Measurements from ENCODE around the gene STRBP. TPM values are rescaled to one million over a fixed set of nuclear protein-coding genes. Genes with fewer than 3 reads are reported as not detected.
A peak's percentile ranks its signal among the peaks of the same experiment; 100 is the strongest.

STRBP gene
- total and polyA plus RNA-seq, 2 donors: 41.8 to 48.4 TPM

DNA sequence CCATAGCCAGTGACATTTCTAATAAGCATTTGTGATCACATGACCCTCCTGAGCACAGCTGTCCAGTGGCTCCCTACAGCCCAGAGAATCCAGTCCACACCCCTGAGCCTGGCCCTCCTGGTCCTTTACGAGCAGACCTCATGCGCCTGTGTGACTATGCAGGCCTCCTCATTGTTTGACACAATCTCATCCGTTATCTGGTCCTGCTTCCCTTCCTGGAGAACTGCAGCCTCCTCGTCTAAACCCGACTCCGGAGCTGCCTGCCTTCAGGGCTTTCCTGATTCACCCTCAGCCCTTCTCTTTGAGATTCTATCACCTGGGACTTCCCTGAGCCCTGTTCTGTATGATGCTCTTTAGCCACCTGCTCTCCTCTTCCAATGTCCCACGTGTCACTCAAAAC is 155.2 kb downstream of the STRBP start:
- 98% methylated on average over 7 of the region's 7 CpGs for WGBS
- Histone ChIP-seq H3K27ac (ENCODE audit: low read depth in 1 of 2, low read length in 1 of 2) (no peak overlapping the region), H3K27me3 (ENCODE audit: control insufficient read depth in 2 of 2, insufficient read depth in 1 of 2, low read length in 1 of 2) (no peaks in the 10 kb centered on the region), H3K36me3 (ENCODE audit: control insufficient read depth in 2 of 2, insufficient read depth in 2 of 2, low read length in 1 of 2) (peaks cover 47 to 57% of the 10 kb centered on the region in 2 donors), H3K4me3 (ENCODE audit: low read length in 2 of 2) (no peak overlapping the region), H3K4me1 (ENCODE audit: control insufficient read depth in 2 of 2, insufficient read depth in 2 of 2, low read length in 2 of 2) (peaks cover 12 to 16% of the 10 kb centered on the region in 2 donors), H3K9me3 (ENCODE audit: control insufficient read depth in 2 of 2, insufficient read depth in 1 of 2, low read length in 1 of 2) (no peaks in the 10 kb centered on the region)
- no peak for DNase-seq (ENCODE audit: low read depth in 6 of 9, low spot score in 9 of 9)

GRCh38 chr9:123112015-123112975 is 156.1 kb downstream of the STRBP start:
- peaks cover 52 to 61% of the 10 kb centered on the region in 2 donors for H3K36me3 ChIP-seq (ENCODE audit: control insufficient read depth in 2 of 2, insufficient read depth in 2 of 2, low read length in 1 of 2)
- H3K27me3 ChIP-seq (ENCODE audit: control insufficient read depth in 2 of 2, insufficient read depth in 1 of 2, low read length in 1 of 2): no peaks in the 10 kb centered on the region
- no peaks in the 10 kb centered on the region for H3K9me3 ChIP-seq (ENCODE audit: control insufficient read depth in 2 of 2, insufficient read depth in 1 of 2, low read length in 1 of 2)
- WGBS: 70% methylated on average over 43 of the region's 43 CpGs
- peak in 2 of 9 donors; percentile 30 to 58 for DNase-seq (ENCODE audit: low read depth in 6 of 9, low spot score in 9 of 9)
- H3K4me3 ChIP-seq (ENCODE audit: low read length in 2 of 2): no peak overlapping the region
- peaks cover 12 to 16% of the 10 kb centered on the region in 2 donors for H3K4me1 ChIP-seq (ENCODE audit: control insufficient read depth in 2 of 2, insufficient read depth in 2 of 2, low read length in 2 of 2)
- H3K27ac ChIP-seq (ENCODE audit: low read depth in 1 of 2, low read length in 1 of 2): peak overlapping the region; percentile 50 to 52

GRCh38 chr9:123111427-123112014 is 156.9 kb downstream of the STRBP start:
- H3K27me3 ChIP-seq (ENCODE audit: control insufficient read depth in 2 of 2, insufficient read depth in 1 of 2, low read length in 1 of 2): no peaks in the 10 kb centered on the region
- H3K4me1 ChIP-seq (ENCODE audit: control insufficient read depth in 2 of 2, insufficient read depth in 2 of 2, low read length in 2 of 2): peaks cover 12 to 16% of the 10 kb centered on the region in 2 donors
- H3K36me3 ChIP-seq (ENCODE audit: control insufficient read depth in 2 of 2, insufficient read depth in 2 of 2, low read length in 1 of 2): peaks cover 49 to 69% of the 10 kb centered on the region in 2 donors
- no peak overlapping the region for H3K4me3 ChIP-seq (ENCODE audit: low read length in 2 of 2)
- H3K9me3 ChIP-seq (ENCODE audit: control insufficient read depth in 2 of 2, insufficient read depth in 1 of 2, low read length in 1 of 2): no peaks in the 10 kb centered on the region
- H3K27ac ChIP-seq (ENCODE audit: low read depth in 1 of 2, low read length in 1 of 2): peak overlapping the region; percentile 50 to 52
- peak in 4 of 9 donors; percentile 11 to 41 (median 13) for DNase-seq (ENCODE audit: low read depth in 6 of 9, low spot score in 9 of 9)
- 50% methylated on average over 8 of the region's 8 CpGs for WGBS

- no peak overlapping the region for H3K4me3 ChIP-seq (ENCODE audit: low read length in 2 of 2)
- H3K9me3 ChIP-seq (ENCODE audit: control insufficient read depth in 2 of 2, insufficient read depth in 1 of 2, low read length in 1 of 2): no peaks in the 10 kb centered on the region
- DNase-seq (ENCODE audit: low read depth in 6 of 9, low spot score in 9 of 9): no peak
- peaks cover 12 to 16% of the 10 kb centered on the region in 2 donors for H3K4me1 ChIP-seq (ENCODE audit: control insufficient read depth in 2 of 2, insufficient read depth in 2 of 2, low read length in 2 of 2)
- H3K27ac ChIP-seq (ENCODE audit: low read depth in 1 of 2, low read length in 1 of 2): no peak overlapping the region
- peaks cover 41 to 69% of the 10 kb centered on the region in 2 donors for H3K36me3 ChIP-seq (ENCODE audit: control insufficient read depth in 2 of 2, insufficient read depth in 2 of 2, low read length in 1 of 2)
- H3K27me3 ChIP-seq (ENCODE audit: control insufficient read depth in 2 of 2, insufficient read depth in 1 of 2, low read length in 1 of 2): no peaks in the 10 kb centered on the region
- WGBS: 97% methylated on average over 15 of the region's 15 CpGs
Measured at GRCh38 chr9:123109540-123110279, 158.7 kb downstream of the STRBP start.

- DNase-seq (ENCODE audit: low read depth in 6 of 9, low spot score in 9 of 9): no peak
- H3K36me3 ChIP-seq (ENCODE audit: control insufficient read depth in 2 of 2, insufficient read depth in 2 of 2, low read length in 1 of 2): peaks cover 41 to 68% of the 10 kb centered on the region in 2 donors
- WGBS: 98% methylated on average over 9 of the region's 9 CpGs
- no peaks in the 10 kb centered on the region for H3K9me3 ChIP-seq (ENCODE audit: control insufficient read depth in 2 of 2, insufficient read depth in 1 of 2, low read length in 1 of 2)
- no peak overlapping the region for H3K4me3 ChIP-seq (ENCODE audit: low read length in 2 of 2)
- no peaks in the 10 kb centered on the region for H3K27me3 ChIP-seq (ENCODE audit: control insufficient read depth in 2 of 2, insufficient read depth in 1 of 2, low read length in 1 of 2)
- no peak overlapping the region for H3K27ac ChIP-seq (ENCODE audit: low read depth in 1 of 2, low read length in 1 of 2)
- peaks cover 12 to 16% of the 10 kb centered on the region in 2 donors for H3K4me1 ChIP-seq (ENCODE audit: control insufficient read depth in 2 of 2, insufficient read depth in 2 of 2, low read length in 2 of 2)
Measured at GRCh38 chr9:123108976-123109375, 159.4 kb downstream of the STRBP start.

DNA sequence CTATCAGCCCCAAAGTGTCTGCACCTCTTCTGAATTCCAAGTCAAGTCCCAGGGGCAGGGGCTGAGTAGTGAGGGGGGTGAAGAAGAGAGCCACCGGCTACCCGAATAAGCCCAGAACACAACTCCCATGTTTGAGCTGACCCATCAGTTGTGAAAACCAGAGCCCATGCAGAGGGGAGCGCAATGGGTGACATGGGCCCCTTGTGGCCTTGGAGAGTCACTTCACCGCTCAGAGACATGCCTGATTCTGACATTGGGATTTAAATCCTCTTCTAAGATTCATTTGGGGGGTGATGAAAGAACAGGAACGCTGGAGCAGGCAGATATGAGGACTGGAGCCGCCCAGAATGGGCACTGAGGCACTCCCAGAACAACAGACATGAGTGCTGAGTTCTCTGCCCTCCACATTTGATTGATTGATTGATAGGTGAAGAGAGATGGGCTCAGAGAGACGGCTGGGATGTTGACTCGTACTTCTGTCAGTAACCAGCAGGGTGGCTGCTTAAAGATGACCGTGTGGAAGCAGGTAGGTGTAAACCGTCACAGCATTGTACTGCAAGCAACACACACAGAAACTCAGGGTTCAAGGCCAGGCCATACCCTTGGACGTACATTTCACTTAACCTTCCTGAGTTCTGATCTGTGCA is 160.6 kb downstream of the STRBP start:
- no peak overlapping the region for H3K4me3 ChIP-seq (ENCODE audit: low read length in 2 of 2)
- H3K9me3 ChIP-seq (ENCODE audit: control insufficient read depth in 2 of 2, insufficient read depth in 1 of 2, low read length in 1 of 2): no peaks in the 10 kb centered on the region
- peaks cover 12 to 16% of the 10 kb centered on the region in 2 donors for H3K4me1 ChIP-seq (ENCODE audit: control insufficient read depth in 2 of 2, insufficient read depth in 2 of 2, low read length in 2 of 2)
- H3K27ac ChIP-seq (ENCODE audit: low read depth in 1 of 2, low read length in 1 of 2): no peak overlapping the region
- WGBS: 95% methylated on average over 11 of the region's 11 CpGs
- no peak for DNase-seq (ENCODE audit: low read depth in 6 of 9, low spot score in 9 of 9)
- H3K36me3 ChIP-seq (ENCODE audit: control insufficient read depth in 2 of 2, insufficient read depth in 2 of 2, low read length in 1 of 2): peaks cover 43 to 69% of the 10 kb centered on the region in 2 donors
- no peaks in the 10 kb centered on the region for H3K27me3 ChIP-seq (ENCODE audit: control insufficient read depth in 2 of 2, insufficient read depth in 1 of 2, low read length in 1 of 2)

- Histone ChIP-seq H3K4me3 (ENCODE audit: low read length in 2 of 2) (no peak overlapping the region), H3K36me3 (ENCODE audit: control insufficient read depth in 2 of 2, insufficient read depth in 2 of 2, low read length in 1 of 2) (peaks cover 43 to 80% of the 10 kb centered on the region in 2 donors), H3K27me3 (ENCODE audit: control insufficient read depth in 2 of 2, insufficient read depth in 1 of 2, low read length in 1 of 2) (no peaks in the 10 kb centered on the region), H3K27ac (ENCODE audit: low read depth in 1 of 2, low read length in 1 of 2) (no peak overlapping the region), H3K9me3 (ENCODE audit: control insufficient read depth in 2 of 2, insufficient read depth in 1 of 2, low read length in 1 of 2) (no peaks in the 10 kb centered on the region), H3K4me1 (ENCODE audit: control insufficient read depth in 2 of 2, insufficient read depth in 2 of 2, low read length in 2 of 2) (no peaks in the 10 kb centered on the region)
- no peak for DNase-seq (ENCODE audit: low read depth in 6 of 9, low spot score in 9 of 9)
- 99% methylated on average over 5 of the region's 5 CpGs for WGBS
Measured at GRCh38 chr9:123105490-123105889, 162.9 kb downstream of the STRBP start.

DNA sequence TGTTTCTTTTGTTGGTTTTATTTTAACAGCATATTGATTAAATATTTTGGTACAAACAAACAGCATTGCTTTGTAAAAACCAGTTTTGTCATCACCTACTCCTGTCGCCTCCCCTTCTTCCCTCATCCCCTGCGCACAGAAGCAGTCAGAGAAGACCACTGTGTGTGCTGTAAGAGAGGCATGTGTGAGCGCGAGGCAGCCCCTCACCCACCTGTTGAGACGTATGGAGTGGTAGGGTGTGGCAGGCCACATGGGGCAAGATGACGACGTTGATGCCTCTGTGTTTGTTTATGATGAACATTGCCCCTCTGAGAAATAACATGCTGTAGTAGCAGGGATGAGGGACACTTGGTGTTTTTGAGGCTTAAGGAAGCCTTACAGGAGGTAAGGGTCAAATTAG is 163.6 kb downstream of the STRBP start:
- Histone ChIP-seq H3K27ac (ENCODE audit: low read depth in 1 of 2, low read length in 1 of 2) (no peak overlapping the region), H3K36me3 (ENCODE audit: control insufficient read depth in 2 of 2, insufficient read depth in 2 of 2, low read length in 1 of 2) (peaks cover 46 to 76% of the 10 kb centered on the region in 2 donors), H3K4me3 (ENCODE audit: low read length in 2 of 2) (no peak overlapping the region), H3K9me3 (ENCODE audit: control insufficient read depth in 2 of 2, insufficient read depth in 1 of 2, low read length in 1 of 2) (no peaks in the 10 kb centered on the region), H3K4me1 (ENCODE audit: control insufficient read depth in 2 of 2, insufficient read depth in 2 of 2, low read length in 2 of 2) (no peaks in the 10 kb centered on the region), H3K27me3 (ENCODE audit: control insufficient read depth in 2 of 2, insufficient read depth in 1 of 2, low read length in 1 of 2) (no peaks in the 10 kb centered on the region)
- 96% methylated on average over 7 of the region's 7 CpGs for WGBS
- no peak for DNase-seq (ENCODE audit: low read depth in 6 of 9, low spot score in 9 of 9)

Data from thymus (tissue), 11 donors.